ENCODE measurements around the gene KY.

Gene KY

GRCh38 chr3:134650431-134651346 lies at the start of gene KY:
TSS of gene KY (minus strand) at chr3:134651022. CDS start at chr3:134650960, 62 bp downstream.
- peak; percentile 66 to 78 for DNase-seq

DNA sequence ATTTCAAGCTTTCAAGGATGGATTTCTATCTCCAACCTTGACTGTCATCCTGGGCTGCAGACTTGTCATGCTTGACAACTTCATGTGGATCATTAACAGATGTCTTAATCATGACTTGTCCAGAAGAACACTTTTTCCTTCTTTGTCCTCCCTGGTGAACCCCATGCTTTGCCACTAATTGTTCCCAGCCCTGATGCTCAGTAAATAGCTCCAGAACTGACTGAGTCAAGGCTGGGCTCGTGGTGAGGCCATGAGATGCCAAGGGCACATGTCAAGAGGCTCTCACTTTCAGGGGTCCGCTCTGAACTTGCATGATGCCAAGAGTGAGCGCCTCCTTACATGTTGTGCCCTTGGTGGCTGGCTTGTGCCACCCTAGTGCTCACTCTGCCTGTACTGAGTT lies 48.9 kb upstream of the KY start:
- no peak for DNase-seq

- DNase-seq, result no peak
Observed at GRCh38 chr3:134699141-134699711, 48.4 kb upstream of the KY start.

DNA sequence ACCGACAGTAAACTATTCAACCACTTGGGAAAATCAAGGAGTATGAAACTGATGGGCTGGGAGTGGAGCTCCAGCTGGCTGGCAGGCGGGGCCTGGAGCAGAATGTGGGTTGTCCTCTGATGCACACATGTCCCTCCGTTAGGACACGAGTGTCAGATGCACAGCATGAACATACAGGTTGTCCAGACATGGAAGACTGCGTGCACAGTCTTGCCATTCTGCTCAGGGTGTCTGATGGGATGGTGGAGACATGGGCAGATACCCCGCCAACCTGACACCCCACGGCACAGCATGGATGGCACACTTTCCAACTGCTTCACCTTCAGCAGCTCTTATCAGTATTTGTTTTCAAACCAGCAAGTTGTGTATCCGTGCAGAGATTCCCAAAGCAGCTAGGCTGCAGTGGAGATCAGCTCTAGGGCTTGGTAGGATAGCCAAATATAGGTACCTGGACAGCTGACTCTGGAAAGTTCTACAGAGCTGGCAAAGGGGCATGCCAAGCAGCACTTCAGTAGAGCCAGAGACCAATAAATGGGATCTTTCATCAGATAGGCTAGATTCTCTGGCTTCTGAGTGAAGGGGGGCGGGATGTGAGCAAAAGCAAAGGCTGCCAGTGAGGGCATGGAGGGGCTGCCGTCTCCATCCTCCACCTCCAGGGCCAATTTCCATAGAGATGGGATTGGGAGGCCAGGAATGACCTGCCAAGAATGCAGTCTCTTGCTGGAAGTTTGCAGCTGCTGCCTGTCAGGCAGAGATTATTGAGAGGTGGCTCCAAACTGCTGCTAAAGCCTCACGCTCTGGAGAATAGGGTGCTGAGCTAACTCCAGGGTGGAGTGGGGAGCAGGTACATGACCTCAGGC lies 47.2 kb upstream of the KY start:
- no peak for DNase-seq

- DNase-seq, result no peak
Observed at GRCh38 chr3:134696155-134696554, 45.3 kb upstream of the KY start.

DNA sequence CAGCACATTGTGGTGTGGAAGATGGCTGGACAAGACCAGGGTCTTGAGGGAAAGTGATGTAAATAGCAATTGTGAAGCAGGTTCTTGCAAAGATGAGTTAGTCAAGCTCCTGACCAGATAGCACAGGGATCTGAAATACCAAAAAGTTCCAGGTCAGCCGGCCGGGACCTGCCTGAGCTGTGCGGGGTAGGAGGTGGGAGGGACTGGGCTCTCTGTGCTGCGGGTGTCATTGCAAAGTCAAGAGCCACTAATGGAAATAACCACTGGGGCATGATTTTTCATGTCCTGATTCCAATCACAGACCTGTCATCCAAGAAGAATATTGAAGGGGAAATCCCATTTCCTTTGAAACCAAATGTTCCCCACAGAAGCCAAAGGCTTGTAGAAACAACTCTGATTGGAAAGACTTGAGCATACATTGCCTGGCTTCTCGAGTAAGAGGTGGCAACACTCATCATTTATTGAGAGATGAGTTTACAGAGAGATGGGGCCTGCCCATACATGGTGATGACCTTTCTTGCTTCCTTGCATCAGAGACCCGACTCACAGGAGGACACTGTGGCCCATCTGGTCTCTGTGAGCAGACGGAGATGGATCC lies 44.2 kb upstream of the KY start:
- DNase-seq, result no peak

DNA sequence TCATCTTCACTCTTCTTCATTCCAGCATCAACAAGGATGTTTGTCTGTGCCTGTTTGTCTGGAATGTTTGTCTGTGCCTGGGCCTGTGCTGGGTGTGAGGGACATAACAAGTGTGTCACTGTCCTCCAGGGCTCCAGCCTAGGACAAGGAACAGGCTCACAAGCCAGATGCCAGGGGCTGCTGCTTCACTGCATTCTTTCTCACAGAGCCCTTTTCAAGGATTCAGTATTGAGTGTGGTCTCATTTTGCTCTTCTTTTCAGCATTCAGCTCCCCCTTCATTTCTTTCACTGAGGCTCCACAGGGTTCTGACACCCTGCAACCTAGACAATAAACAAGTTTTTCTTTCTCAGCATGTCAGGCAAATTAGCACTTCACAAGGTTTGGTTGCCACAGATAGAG lies 43.6 kb upstream of the KY start:
- DNase-seq, result no peak

DNA sequence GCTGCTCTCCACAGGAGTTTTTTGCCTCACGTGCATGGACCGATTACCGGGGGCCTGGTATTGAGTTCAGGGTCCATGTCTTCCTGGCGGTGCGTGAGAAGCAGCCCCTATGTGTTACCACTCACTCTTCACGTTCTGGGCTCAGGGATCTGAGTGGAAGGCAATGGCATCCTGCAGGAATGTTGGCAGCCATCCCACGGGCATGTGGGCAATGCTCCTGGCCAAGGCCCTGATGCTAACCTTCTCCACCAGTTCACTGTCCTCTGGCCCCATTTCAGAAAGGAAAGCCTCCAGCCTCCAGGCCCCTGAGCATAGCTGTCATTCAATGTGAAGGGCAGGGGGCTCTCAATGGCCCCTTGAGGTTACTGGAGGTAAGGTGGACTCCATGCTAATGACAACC lies 43.0 kb upstream of the KY start:
- no peak for DNase-seq

DNA sequence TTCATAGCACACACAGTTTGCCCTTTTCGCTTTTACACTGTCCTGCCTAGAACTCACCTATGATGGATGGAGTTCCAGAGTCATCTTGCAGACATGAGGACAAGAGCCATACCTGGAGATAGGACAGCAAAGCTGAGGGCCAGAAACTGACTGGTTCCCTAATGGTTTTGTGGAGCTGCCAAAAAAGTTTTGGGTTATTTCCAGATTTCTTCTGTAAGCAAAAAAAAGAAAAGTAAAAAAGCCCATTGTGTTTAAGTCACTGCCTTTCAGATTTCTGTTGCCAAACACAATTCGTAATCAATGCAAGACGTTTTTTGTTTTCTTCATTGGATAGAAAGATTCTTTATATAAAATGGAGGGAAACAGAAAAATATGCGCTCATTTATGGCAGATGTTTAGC lies 42.4 kb upstream of the KY start:
- no peak for DNase-seq

GRCh38 chr3:134690226-134690625 lies 39.4 kb upstream of the KY start:
- DNase-seq, result no peak

DNA sequence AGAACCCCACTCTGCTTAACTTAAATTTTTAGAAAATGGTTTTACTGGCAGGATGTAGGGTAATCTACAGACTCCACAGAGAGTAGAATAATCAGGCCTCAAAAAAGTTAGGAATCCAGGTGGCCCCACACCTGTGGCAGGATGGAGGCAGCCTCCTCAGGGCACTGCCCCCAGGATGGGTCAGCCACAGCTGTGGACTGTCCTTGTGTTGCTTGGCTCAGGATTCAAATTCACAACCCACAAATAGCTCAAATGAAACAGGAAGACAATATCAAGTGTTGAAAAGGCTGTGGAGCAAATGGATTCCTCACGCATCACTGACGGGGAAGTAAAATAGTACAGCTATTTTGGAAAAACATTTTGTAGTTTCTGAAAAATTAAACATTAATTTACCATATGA lies 36.8 kb upstream of the KY start:
- no peak for DNase-seq

- no peak for DNase-seq
Observed at GRCh38 chr3:134685929-134686802, 35.3 kb upstream of the KY start.

- no peak for DNase-seq
Observed at GRCh38 chr3:134682196-134682880, 31.5 kb upstream of the KY start.

DNA sequence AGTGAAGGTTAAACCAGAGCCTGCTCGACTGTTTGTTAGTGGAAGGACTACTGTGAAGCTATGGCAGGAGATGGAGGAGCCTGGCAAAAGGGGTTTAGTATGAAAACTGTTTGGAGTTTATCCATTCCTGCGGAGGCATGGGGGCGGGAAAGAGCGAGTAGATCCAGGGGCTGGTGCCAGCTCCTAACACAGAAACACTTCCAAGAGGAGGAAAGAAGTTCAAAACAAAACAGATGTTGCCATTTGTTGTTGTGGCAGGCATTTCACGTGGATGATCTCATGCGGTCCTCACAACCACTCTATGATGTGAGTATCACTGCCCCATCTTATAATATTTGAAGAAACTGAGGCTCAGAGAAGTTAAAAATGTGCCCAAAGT lies 30.7 kb upstream of the KY start:
- DNase-seq, result no peak

- no peak for DNase-seq
Observed at GRCh38 chr3:134680796-134681521, 30.1 kb upstream of the KY start.

DNA sequence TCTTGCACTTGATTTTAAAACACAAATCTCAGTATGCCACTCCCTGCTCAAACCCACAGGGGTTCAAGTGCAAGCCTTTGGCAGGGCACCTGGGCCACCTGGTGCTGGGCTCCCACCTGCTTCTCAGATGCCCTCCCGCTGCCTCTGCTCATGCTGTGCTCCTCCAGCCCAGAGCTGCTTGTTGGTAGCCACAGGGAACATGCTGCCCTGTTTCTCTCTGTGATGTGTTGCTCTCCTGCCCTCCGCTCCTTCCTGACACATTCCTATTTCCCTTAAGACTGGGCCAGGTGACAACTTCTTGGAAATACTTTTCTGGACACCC lies 27.1 kb upstream of the KY start:
- no peak for DNase-seq

DNA sequence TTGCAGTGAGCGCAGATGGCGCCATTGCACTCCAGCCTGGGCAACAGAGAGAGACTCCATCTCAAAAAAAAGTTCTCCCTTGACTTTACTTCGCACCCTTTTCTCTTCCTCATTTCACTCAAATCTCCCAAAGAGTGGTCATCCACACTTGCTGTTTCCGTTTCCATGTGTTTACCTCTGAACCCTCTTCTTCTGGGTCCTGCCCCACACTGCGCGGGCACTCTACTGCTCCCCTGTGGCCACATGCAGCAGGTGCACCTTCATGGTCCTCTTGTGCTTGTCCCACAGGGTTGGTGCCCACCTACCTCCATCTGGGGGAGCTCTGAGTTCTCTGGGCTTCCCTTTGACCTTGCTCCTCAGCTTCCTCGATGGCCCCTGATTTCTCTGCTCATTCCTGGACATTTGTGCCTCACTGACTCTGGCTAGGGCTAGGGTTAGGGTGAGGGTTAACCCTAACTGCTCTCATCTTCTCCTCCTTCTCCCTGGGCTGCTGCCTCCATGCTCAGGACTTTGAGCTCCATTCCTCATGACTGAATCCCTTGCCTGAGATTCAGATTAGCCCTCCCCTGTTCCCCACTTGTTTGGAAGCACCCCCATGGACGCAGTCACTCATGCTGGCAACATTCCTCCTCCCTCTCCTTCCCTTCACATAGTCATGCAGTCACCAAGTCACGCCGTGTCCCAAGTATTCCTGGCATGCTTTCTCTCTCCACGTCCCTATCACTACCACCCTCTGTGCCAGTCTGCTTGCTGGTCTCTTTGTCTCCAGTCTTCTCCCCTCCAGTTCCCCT lies 26.6 kb upstream of the KY start:
- peak in 1 of 2 experiments; percentile 21 for DNase-seq

DNA sequence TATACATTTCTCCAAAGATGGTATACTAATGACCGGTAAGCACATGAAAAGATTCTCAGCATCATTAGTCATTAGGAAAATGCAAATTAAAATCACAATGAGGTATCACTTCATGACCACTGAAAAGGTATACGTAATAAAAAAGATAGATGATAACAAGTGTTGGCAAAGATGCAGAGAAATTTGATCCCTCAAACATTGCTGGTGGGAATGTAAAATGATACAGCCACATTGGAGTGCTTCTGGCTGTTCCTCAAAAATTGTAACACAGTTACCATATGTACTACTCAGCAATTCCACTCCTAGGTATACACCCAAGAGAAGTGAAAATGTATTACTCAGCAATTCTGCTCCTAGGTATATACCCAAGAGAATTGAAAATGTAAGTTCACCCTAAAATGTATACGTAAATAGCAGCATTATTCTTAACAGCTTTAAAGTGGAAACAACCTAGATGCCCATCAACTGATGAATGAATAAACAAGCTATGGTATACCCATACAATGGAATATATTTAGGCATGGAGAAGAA lies 25.0 kb upstream of the KY start:
- DNase-seq, result peak in 1 of 2 experiments; percentile 5

- DNase-seq, result no peak
Observed at GRCh38 chr3:134672571-134672970, 21.7 kb upstream of the KY start.

DNA sequence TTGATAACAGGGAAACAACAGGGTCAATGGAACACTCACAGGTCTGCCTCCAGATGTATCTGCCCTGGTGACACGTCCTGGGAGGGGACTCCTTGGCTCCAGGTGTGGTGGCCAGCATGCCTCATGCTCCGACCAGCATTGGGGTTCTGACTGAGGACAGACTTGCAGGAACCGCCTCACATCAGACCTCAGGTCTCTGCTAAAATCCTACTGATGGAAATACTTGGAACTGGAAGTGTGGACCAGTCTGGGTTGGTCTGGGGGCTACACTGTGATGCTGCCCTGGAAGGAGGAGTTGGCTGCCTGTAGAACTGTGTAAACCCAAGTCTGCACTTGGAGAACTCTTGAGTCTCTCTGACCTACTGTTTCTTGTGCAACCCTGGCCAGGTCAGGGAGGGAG lies 17.1 kb upstream of the KY start:
- no peak for DNase-seq

Data from NCI-H524 (cell line).